HEK293 (cell line): ENCODE data around the gene CSNK1G1.

Experiments
- HOXA7 ChIP-seq: sonication (generic); formaldehyde crosslinking; IDR thresholded peaks from 2 replicates; pipeline ENCODE4 v1.8.1; 2022; ENCODE audit warnings: missing genetic modification reagents, borderline replicate concordance
- KLF16 ChIP-seq: fragments of 450-650 bp; formaldehyde crosslinking; IDR thresholded peaks from 2 replicates; pipeline ENCODE4 v1.5.1; 2017; ENCODE audit warnings: missing biosample characterization, missing genetic modification characterization
- TRIM28 ChIP-seq: IDR thresholded peaks from 2 replicates; pipeline ENCODE4 v1.6.1; 2011; ENCODE audit warnings: low read length, control low read depth, borderline replicate concordance
- YY1 ChIP-seq: fragments of 450-650 bp; formaldehyde crosslinking; IDR thresholded peaks from 2 replicates; pipeline ENCODE4 v1.5.1; 2018; ENCODE audit warnings: missing biosample characterization, missing genetic modification characterization
- ZBTB26 ChIP-seq: fragments of 450-650 bp; formaldehyde crosslinking; optimal IDR thresholded peaks from 2 replicates; pipeline ENCODE3; 2016; ENCODE audit warnings: missing biosample characterization, mild to moderate bottlenecking, missing genetic modification characterization
- ZFHX2 ChIP-seq: fragments of 450-650 bp; formaldehyde crosslinking; conservative IDR thresholded peaks from 2 replicates; pipeline ENCODE4 v1.5.1; 2016; ENCODE audit warnings: missing biosample characterization, missing genetic modification characterization
- ZNF174 ChIP-seq: fragments of 450-650 bp; formaldehyde crosslinking; IDR thresholded peaks from 2 replicates; pipeline ENCODE4 v1.5.0; 2017; ENCODE audit warnings: missing biosample characterization, mild to moderate bottlenecking, missing genetic modification characterization
- ZNF175 ChIP-seq: fragments of 450-650 bp; formaldehyde crosslinking; IDR thresholded peaks from 2 replicates; pipeline ENCODE4 v1.5.1; 2016; ENCODE audit warnings: missing biosample characterization, missing genetic modification characterization
- ZNF18 ChIP-seq: fragments of 450-650 bp; formaldehyde crosslinking; IDR thresholded peaks from 2 replicates; pipeline ENCODE4 v1.5.1; 2016; ENCODE audit warnings: missing biosample characterization, missing genetic modification characterization
- ZNF433 ChIP-seq: fragments of 450-650 bp; formaldehyde crosslinking; IDR thresholded peaks from 2 replicates; pipeline ENCODE4 v1.5.1; 2016; ENCODE audit warnings: missing biosample characterization, missing genetic modification characterization, low read depth
- ZNF621 ChIP-seq: fragments of 450-650 bp; formaldehyde crosslinking; IDR thresholded peaks from 2 replicates; pipeline ENCODE4 v1.5.1; 2017; ENCODE audit warnings: missing biosample characterization, missing genetic modification characterization
- TF ChIP-seq, protein P1 (sequence below): fragments of 450-650 bp; formaldehyde crosslinking; IDR thresholded peaks from 2 replicates; pipeline ENCODE4 v1.5.1; 2016; ENCODE audit warnings: missing biosample characterization, missing genetic modification characterization
- TF ChIP-seq, protein P2 (sequence below): fragments of 450-650 bp; formaldehyde crosslinking; IDR thresholded peaks from 2 replicates; pipeline ENCODE4 v1.5.1; 2016; ENCODE audit warnings: missing biosample characterization, missing genetic modification characterization, low read depth
- TF ChIP-seq, protein P3 (sequence below): fragments of 450-650 bp; formaldehyde crosslinking; IDR thresholded peaks from 2 replicates; pipeline ENCODE4 v1.5.1; 2016; ENCODE audit warnings: missing biosample characterization, missing genetic modification characterization

- TF ChIP-seq ZNF433 (tag by site-specific recombination) (no peak), TRIM28 (no peak), ZBTB26 (tag by site-specific recombination) (no peak), YY1 (tag by site-specific recombination) (no peak), ZNF174 (tag by site-specific recombination) (no peak), HOXA7 (CRISPR knock-in tag) (no peak), KLF16 (tag by site-specific recombination) (no peak), ZNF175 (tag by site-specific recombination) (no peak), ZFHX2 (tag by site-specific recombination) (no peak), ZNF621 (tag by site-specific recombination) (no peak), ZNF18 (tag by site-specific recombination) (no peak)
- TF ChIP-seq, protein P1, sequence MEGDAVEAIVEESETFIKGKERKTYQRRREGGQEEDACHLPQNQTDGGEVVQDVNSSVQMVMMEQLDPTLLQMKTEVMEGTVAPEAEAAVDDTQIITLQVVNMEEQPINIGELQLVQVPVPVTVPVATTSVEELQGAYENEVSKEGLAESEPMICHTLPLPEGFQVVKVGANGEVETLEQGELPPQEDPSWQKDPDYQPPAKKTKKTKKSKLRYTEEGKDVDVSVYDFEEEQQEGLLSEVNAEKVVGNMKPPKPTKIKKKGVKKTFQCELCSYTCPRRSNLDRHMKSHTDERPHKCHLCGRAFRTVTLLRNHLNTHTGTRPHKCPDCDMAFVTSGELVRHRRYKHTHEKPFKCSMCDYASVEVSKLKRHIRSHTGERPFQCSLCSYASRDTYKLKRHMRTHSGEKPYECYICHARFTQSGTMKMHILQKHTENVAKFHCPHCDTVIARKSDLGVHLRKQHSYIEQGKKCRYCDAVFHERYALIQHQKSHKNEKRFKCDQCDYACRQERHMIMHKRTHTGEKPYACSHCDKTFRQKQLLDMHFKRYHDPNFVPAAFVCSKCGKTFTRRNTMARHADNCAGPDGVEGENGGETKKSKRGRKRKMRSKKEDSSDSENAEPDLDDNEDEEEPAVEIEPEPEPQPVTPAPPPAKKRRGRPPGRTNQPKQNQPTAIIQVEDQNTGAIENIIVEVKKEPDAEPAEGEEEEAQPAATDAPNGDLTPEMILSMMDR (tag by site-specific recombination): no peak
- TF ChIP-seq, protein P2, sequence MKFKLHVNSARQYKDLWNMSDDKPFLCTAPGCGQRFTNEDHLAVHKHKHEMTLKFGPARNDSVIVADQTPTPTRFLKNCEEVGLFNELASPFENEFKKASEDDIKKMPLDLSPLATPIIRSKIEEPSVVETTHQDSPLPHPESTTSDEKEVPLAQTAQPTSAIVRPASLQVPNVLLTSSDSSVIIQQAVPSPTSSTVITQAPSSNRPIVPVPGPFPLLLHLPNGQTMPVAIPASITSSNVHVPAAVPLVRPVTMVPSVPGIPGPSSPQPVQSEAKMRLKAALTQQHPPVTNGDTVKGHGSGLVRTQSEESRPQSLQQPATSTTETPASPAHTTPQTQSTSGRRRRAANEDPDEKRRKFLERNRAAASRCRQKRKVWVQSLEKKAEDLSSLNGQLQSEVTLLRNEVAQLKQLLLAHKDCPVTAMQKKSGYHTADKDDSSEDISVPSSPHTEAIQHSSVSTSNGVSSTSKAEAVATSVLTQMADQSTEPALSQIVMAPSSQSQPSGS: no peak
- TF ChIP-seq, protein P3, sequence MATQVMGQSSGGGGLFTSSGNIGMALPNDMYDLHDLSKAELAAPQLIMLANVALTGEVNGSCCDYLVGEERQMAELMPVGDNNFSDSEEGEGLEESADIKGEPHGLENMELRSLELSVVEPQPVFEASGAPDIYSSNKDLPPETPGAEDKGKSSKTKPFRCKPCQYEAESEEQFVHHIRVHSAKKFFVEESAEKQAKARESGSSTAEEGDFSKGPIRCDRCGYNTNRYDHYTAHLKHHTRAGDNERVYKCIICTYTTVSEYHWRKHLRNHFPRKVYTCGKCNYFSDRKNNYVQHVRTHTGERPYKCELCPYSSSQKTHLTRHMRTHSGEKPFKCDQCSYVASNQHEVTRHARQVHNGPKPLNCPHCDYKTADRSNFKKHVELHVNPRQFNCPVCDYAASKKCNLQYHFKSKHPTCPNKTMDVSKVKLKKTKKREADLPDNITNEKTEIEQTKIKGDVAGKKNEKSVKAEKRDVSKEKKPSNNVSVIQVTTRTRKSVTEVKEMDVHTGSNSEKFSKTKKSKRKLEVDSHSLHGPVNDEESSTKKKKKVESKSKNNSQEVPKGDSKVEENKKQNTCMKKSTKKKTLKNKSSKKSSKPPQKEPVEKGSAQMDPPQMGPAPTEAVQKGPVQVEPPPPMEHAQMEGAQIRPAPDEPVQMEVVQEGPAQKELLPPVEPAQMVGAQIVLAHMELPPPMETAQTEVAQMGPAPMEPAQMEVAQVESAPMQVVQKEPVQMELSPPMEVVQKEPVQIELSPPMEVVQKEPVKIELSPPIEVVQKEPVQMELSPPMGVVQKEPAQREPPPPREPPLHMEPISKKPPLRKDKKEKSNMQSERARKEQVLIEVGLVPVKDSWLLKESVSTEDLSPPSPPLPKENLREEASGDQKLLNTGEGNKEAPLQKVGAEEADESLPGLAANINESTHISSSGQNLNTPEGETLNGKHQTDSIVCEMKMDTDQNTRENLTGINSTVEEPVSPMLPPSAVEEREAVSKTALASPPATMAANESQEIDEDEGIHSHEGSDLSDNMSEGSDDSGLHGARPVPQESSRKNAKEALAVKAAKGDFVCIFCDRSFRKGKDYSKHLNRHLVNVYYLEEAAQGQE (tag by site-specific recombination): no peak
These were observed 126.7 kb downstream of the CSNK1G1 start for GRCh38 chr15:64229129-64229724.
